ENCODE data around the gene GPN1.
A peak's percentile ranks its signal among the peaks of the same experiment; 100 is the strongest.
"Not testable (repeated sequence)": the region's sequence is repeated elsewhere in the genome, so short reads cannot be mapped to it uniquely, and the experiment has no call there.

The GPN1 gene

GRCh38 chr2:27672723-27673486 lies 44.1 kb downstream of the GPN1 start:
- Mint-ChIP-seq H3K27ac (peak overlapping the region; percentile 54), H3K36me3 (ENCODE audit: low read depth) (peaks cover 49% of the 10 kb centered on the region), H3K4me3 (no peak overlapping the region), H3K27me3 (ENCODE audit: low read depth, poor library complexity) (no peaks in the 10 kb centered on the region), H3K9me3 (no peaks in the 10 kb centered on the region), H3K4me1 (no peaks in the 10 kb centered on the region)
- no peak for DNase-seq
- no peak for TF ChIP-seq CTCF (IDR thresholded peaks at IDR 0.05)

GRCh38 chr2:27680571-27680970 lies 51.7 kb downstream of the GPN1 start:
- no peaks in the 10 kb centered on the region for H3K9me3 Mint-ChIP-seq
- H3K4me1 Mint-ChIP-seq = no peaks in the 10 kb centered on the region
- H3K36me3 Mint-ChIP-seq (ENCODE audit: low read depth) = peaks cover 40% of the 10 kb centered on the region
- no peak overlapping the region for H3K4me3 Mint-ChIP-seq
- H3K27me3 Mint-ChIP-seq (ENCODE audit: low read depth, poor library complexity) = no peaks in the 10 kb centered on the region
- TF ChIP-seq CTCF (IDR thresholded peaks at IDR 0.05) = no peak
- DNase-seq = no peak
- H3K27ac Mint-ChIP-seq = no peak overlapping the region

GRCh38 chr2:27681841-27682240 lies 53.0 kb downstream of the GPN1 start:
- TF ChIP-seq CTCF (IDR thresholded peaks at IDR 0.05) = no peak
- Mint-ChIP-seq H3K27me3 (ENCODE audit: low read depth, poor library complexity) (no peaks in the 10 kb centered on the region), H3K4me3 (no peak overlapping the region), H3K27ac (no peak overlapping the region), H3K36me3 (ENCODE audit: low read depth) (peaks cover 39% of the 10 kb centered on the region), H3K4me1 (no peaks in the 10 kb centered on the region), H3K9me3 (no peaks in the 10 kb centered on the region)
- DNase-seq = no peak

GRCh38 chr2:27682334-27682771 lies 53.5 kb downstream of the GPN1 start:
- peaks cover 38% of the 10 kb centered on the region for H3K36me3 Mint-ChIP-seq (ENCODE audit: low read depth)
- H3K27ac Mint-ChIP-seq; H3K9me3 Mint-ChIP-seq; H3K4me3 Mint-ChIP-seq; H3K27me3 Mint-ChIP-seq (ENCODE audit: low read depth, poor library complexity); DNase-seq; H3K4me1 Mint-ChIP-seq: not testable (repeated sequence)

- peak; percentile 87 for DNase-seq
- H3K4me1 Mint-ChIP-seq = no peaks in the 10 kb centered on the region
- H3K36me3 Mint-ChIP-seq (ENCODE audit: low read depth) = peaks cover 29% of the 10 kb centered on the region
- TF ChIP-seq CTCF (IDR thresholded peaks at IDR 0.05) = peak; percentile 98
- H3K27me3 Mint-ChIP-seq (ENCODE audit: low read depth, poor library complexity) = no peaks in the 10 kb centered on the region
- H3K4me3 Mint-ChIP-seq = no peak overlapping the region
- H3K9me3 Mint-ChIP-seq = no peaks in the 10 kb centered on the region
- peak overlapping the region; percentile 46 for H3K27ac Mint-ChIP-seq
Observed at GRCh38 chr2:27683390-27684071, 54.7 kb downstream of the GPN1 start.

- H3K9me3 Mint-ChIP-seq; H3K4me3 Mint-ChIP-seq; H3K4me1 Mint-ChIP-seq; H3K27ac Mint-ChIP-seq; H3K27me3 Mint-ChIP-seq (ENCODE audit: low read depth, poor library complexity); DNase-seq: not testable (repeated sequence)
- H3K36me3 Mint-ChIP-seq (ENCODE audit: low read depth) = peaks cover 32% of the 10 kb centered on the region
Observed at GRCh38 chr2:27685006-27685405, 56.2 kb downstream of the GPN1 start.

- no peak for DNase-seq
- no peaks in the 10 kb centered on the region for H3K4me1 Mint-ChIP-seq
Observed at GRCh38 chr2:27685577-27685976, 56.7 kb downstream of the GPN1 start.

More at GRCh38 chr2:27685577-27685976, 56.7 kb downstream of the GPN1 start:
- H3K36me3 Mint-ChIP-seq (ENCODE audit: low read depth) = peaks cover 32% of the 10 kb centered on the region
- no peak overlapping the region for H3K27ac Mint-ChIP-seq
- H3K9me3 Mint-ChIP-seq = no peaks in the 10 kb centered on the region
- no peak for TF ChIP-seq CTCF (IDR thresholded peaks at IDR 0.05)
- no peak overlapping the region for H3K4me3 Mint-ChIP-seq
- H3K27me3 Mint-ChIP-seq (ENCODE audit: low read depth, poor library complexity) = no peaks in the 10 kb centered on the region

All from nephron progenitor cell (in vitro differentiated cells).